NCI-H2171 treated with DMSO at 0.1 percent for 48 hours (cell line): ENCODE results near the gene ANGPTL2.

Experiments used
- DNase-seq: peaks from one replicate; lab custom pipeline; 2025; lab: John Stamatoyannopoulos, UW

ANGPTL2 gene

GRCh38 chr9:127136081-127136879 is 13.8 kb upstream of the ANGPTL2 start:
- no peak for DNase-seq

GRCh38 chr9:127135056-127135745 is 12.8 kb upstream of the ANGPTL2 start:
- no peak for DNase-seq

- peak; percentile 65 for DNase-seq
Observed at GRCh38 chr9:127133739-127134167, 11.3 kb upstream of the ANGPTL2 start.

- peak; percentile 90 for DNase-seq
Observed at GRCh38 chr9:127132921-127133647, 10.6 kb upstream of the ANGPTL2 start.

- DNase-seq: no peak
Observed at GRCh38 chr9:127132375-127132774, 9.9 kb upstream of the ANGPTL2 start.

GRCh38 chr9:127131871-127132270 is 9.4 kb upstream of the ANGPTL2 start:
- no peak for DNase-seq

GRCh38 chr9:127130661-127131538 is 8.5 kb upstream of the ANGPTL2 start:
- peak; percentile 99 for DNase-seq

GRCh38 chr9:127130235-127130634 is 7.8 kb upstream of the ANGPTL2 start:
- DNase-seq: peak; percentile 39

- peak; percentile 45 for DNase-seq
Observed at GRCh38 chr9:127129718-127130085, 7.3 kb upstream of the ANGPTL2 start.

GRCh38 chr9:127129073-127129717 is 6.8 kb upstream of the ANGPTL2 start:
- DNase-seq: no peak

- DNase-seq: no peak
Observed at GRCh38 chr9:127128341-127129072, 6.1 kb upstream of the ANGPTL2 start.

GRCh38 chr9:127126971-127127370 is 4.5 kb upstream of the ANGPTL2 start:
- DNase-seq: no peak

GRCh38 chr9:127124792-127125191 is 2.4 kb upstream of the ANGPTL2 start:
- no peak for DNase-seq

- no peak for DNase-seq
Observed at GRCh38 chr9:127124111-127124531, 1.7 kb upstream of the ANGPTL2 start.

- DNase-seq: peak; percentile 97
Observed at GRCh38 chr9:127123064-127123890, 842 bp upstream of the ANGPTL2 start.

GRCh38 chr9:127121628-127122175 is 733 bp downstream of the ANGPTL2 start:
- DNase-seq: peak; percentile 65

- no peak for DNase-seq
Observed at GRCh38 chr9:127119320-127119709, 3.1 kb downstream of the ANGPTL2 start.

- DNase-seq: no peak
Observed at GRCh38 chr9:127118597-127119319, 3.7 kb downstream of the ANGPTL2 start.

GRCh38 chr9:127117801-127118200 is 4.6 kb downstream of the ANGPTL2 start:
- no peak for DNase-seq
